ENCODE results near the gene MSX1. TPM values are rescaled to one million over a fixed set of nuclear protein-coding genes. Genes with fewer than 3 reads are reported as not detected.

The MSX1 gene
- total RNA-seq, 1 donor from 2014 or later, result 2.9 TPM

GRCh38 chr4:4824232-4824631, 35.2 kb upstream of the MSX1 start:
- TF ChIP-seq CTCF (IDR thresholded peaks at IDR 0.05; ENCODE audit: unreplicated experiment), result no peak
- Mint-ChIP-seq H3K27ac (no peak overlapping the region), H3K27me3 (peaks cover 27% of the 10 kb centered on the region), H3K9me3 (ENCODE audit: low read depth) (peaks cover 13% of the 10 kb centered on the region), H3K4me3 (ENCODE audit: low read depth) (no peak overlapping the region), H3K4me1 (ENCODE audit: low read depth) (no peaks in the 10 kb centered on the region), H3K36me3 (ENCODE audit: insufficient read depth) (no peaks in the 10 kb centered on the region)
- DNase-seq (ENCODE audit: low spot score, unreplicated experiment), result no peak

- H3K36me3 Mint-ChIP-seq (ENCODE audit: insufficient read depth), result no peaks in the 10 kb centered on the region
- no peaks in the 10 kb centered on the region for H3K4me1 Mint-ChIP-seq (ENCODE audit: low read depth)
- DNase-seq (ENCODE audit: low spot score, unreplicated experiment), result no peak
- peaks cover 33% of the 10 kb centered on the region for H3K27me3 Mint-ChIP-seq
- H3K27ac Mint-ChIP-seq, result no peak overlapping the region
- H3K4me3 Mint-ChIP-seq (ENCODE audit: low read depth), result no peak overlapping the region
- TF ChIP-seq CTCF (IDR thresholded peaks at IDR 0.05; ENCODE audit: unreplicated experiment), result no peak
- peaks cover 13% of the 10 kb centered on the region for H3K9me3 Mint-ChIP-seq (ENCODE audit: low read depth)
These were observed 34.0 kb upstream of the MSX1 start for GRCh38 chr4:4825431-4825830.

GRCh38 chr4:4829837-4830236, 29.6 kb upstream of the MSX1 start:
- H3K9me3 Mint-ChIP-seq (ENCODE audit: low read depth), result peaks cover 8% of the 10 kb centered on the region
- no peak overlapping the region for H3K4me3 Mint-ChIP-seq (ENCODE audit: low read depth)
- no peak for DNase-seq (ENCODE audit: low spot score, unreplicated experiment)
- no peaks in the 10 kb centered on the region for H3K36me3 Mint-ChIP-seq (ENCODE audit: insufficient read depth)
- peaks cover 29% of the 10 kb centered on the region for H3K27me3 Mint-ChIP-seq
- TF ChIP-seq CTCF (IDR thresholded peaks at IDR 0.05; ENCODE audit: unreplicated experiment), result no peak
- H3K4me1 Mint-ChIP-seq (ENCODE audit: low read depth), result no peaks in the 10 kb centered on the region
- H3K27ac Mint-ChIP-seq, result no peak overlapping the region

GRCh38 chr4:4831266-4831665, 28.2 kb upstream of the MSX1 start:
- Mint-ChIP-seq H3K27me3 (peaks cover 20% of the 10 kb centered on the region), H3K9me3 (ENCODE audit: low read depth) (peaks cover 4% of the 10 kb centered on the region)

GRCh38 chr4:4831825-4832224, 27.6 kb upstream of the MSX1 start:
- DNase-seq (ENCODE audit: low spot score, unreplicated experiment), result no peak
- H3K27me3 Mint-ChIP-seq, result peaks cover 23% of the 10 kb centered on the region
- H3K4me3 Mint-ChIP-seq (ENCODE audit: low read depth), result no peak overlapping the region
- peaks cover 4% of the 10 kb centered on the region for H3K9me3 Mint-ChIP-seq (ENCODE audit: low read depth)
- H3K36me3 Mint-ChIP-seq (ENCODE audit: insufficient read depth), result no peaks in the 10 kb centered on the region
- no peak for TF ChIP-seq CTCF (IDR thresholded peaks at IDR 0.05; ENCODE audit: unreplicated experiment)
- no peaks in the 10 kb centered on the region for H3K4me1 Mint-ChIP-seq (ENCODE audit: low read depth)
- no peak overlapping the region for H3K27ac Mint-ChIP-seq

More at GRCh38 chr4:4831266-4831665, 28.2 kb upstream of the MSX1 start:
- Mint-ChIP-seq H3K4me1 (ENCODE audit: low read depth) (no peaks in the 10 kb centered on the region), H3K4me3 (ENCODE audit: low read depth) (no peak overlapping the region), H3K27ac (no peak overlapping the region), H3K36me3 (ENCODE audit: insufficient read depth) (no peaks in the 10 kb centered on the region)
- DNase-seq (ENCODE audit: low spot score, unreplicated experiment), result no peak
- no peak for TF ChIP-seq CTCF (IDR thresholded peaks at IDR 0.05; ENCODE audit: unreplicated experiment)

Measured in progenitor cell of endocrine pancreas (in vitro differentiated cells).